Iris pigment epithelial cell (primary cell): ENCODE measurements around the gene EMCN.
"Not testable (repeated sequence)": the region's sequence is repeated elsewhere in the genome, so short reads cannot be mapped to it uniquely, and the experiment has no call there.

Source experiments
- DNase-seq: peaks from one replicate; pipeline ENCODE4 v3.0.0-alpha.2; 2011; ENCODE audit warnings: low read depth

The EMCN gene

DNA sequence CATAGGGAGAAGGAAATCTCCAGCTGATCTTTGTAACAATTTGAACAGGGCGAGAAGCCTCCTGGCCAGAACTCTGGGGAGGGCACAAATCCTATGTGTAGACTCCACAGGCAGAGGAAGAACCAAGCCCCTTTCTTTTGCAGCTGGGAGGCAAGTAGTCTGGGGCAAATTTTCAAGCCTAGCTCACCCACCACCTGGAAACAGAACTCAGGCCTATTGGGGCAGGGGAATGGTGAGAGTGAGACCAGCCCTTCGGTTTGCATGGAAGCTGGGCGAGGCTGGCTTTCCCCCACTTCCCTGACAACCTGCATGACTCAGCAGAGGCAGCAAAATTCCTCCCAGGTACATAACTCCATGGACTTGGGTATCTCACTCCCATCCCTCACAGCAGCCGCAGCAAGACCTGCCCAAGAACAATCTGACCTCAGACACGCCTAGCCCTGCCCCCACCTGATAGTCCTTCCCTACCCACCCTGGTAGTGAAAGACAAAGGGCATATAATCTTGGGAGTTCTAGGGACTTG lies 138.2 kb downstream of the EMCN start:
- DNase-seq = no peak

DNA sequence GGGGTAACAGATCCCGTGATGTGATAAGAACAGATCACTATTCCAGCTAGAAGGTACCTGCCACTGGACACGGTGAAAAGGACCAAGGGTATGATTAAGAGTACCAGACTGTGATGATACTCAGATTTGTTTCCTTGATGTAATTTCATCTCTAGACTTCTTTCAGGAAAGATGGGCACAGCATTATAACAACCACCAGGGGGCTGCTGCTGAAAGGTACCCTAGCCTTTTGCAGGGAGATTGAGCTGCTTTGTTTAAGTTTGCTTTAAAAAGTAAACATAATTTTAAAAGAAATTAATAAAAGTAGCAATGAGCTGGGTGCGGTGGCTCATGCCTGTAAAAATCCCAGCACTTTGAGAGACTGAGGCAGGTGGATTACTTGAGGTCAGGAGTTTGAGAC lies 145.4 kb downstream of the EMCN start:
- no peak for DNase-seq

DNA sequence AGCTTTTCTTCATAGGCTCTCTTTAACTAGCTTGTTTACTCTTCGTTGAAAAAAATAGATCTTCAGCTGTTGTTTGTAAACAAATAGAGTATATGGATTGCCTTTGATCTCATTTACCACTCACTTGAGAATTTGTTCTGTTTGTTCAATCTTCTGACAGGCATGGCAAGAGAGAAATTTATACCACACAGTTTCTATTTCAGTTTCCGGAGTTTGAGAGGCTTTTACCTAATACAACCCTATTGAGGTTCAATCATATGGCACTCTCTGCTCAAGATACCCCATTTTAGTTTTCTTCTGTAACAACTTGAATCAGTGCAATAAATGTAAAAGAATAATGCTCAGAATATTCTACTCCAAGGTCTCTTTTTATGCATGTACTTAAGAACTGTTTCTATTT lies 148.0 kb downstream of the EMCN start:
- DNase-seq = no peak

DNA sequence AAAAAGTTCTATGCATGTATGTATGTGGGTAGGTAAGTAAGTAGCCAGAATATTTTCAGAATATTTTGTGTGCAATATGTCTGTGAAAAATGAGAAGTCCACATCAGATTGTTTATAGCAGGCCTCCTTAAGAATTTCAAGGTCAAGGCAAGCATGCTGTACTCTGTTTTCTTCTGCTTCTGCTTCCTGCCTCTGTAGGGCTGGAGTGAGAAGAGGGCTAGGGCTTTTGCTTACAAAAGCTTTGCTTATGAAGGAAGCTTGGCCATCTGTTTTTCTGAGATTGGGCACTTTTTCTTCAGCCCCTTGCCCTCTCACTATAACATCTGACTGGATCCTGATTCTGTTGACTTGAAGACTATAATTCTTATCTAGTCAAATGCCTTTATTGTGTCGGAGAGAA lies 150.4 kb downstream of the EMCN start:
- peak; percentile 83 for DNase-seq

- peak; percentile 78 for DNase-seq
Measured at GRCh38 chr4:100366213-100366612, 151.6 kb downstream of the EMCN start.

DNA sequence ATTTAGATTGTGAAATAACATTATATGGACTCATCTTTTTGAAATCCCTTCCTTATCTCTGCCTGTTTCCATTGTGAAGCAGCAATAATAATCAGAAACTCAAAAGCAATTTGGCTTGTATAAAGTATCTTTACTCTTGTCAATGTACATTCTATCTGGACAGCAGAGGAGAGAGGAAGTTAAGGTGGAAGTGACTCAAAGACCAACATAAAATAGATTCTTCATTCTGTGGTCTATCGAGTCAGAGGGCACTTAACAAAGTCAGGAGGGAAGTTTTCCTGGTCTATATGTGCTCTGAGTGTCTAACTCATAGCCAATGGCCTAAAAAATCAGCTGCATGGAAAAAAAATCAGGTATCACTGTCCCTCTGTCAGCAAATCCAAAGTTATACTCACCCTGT lies 155.5 kb downstream of the EMCN start:
- peak; percentile 63 for DNase-seq

- DNase-seq = no peak
Measured at GRCh38 chr4:100361336-100361735, 156.5 kb downstream of the EMCN start.

DNA sequence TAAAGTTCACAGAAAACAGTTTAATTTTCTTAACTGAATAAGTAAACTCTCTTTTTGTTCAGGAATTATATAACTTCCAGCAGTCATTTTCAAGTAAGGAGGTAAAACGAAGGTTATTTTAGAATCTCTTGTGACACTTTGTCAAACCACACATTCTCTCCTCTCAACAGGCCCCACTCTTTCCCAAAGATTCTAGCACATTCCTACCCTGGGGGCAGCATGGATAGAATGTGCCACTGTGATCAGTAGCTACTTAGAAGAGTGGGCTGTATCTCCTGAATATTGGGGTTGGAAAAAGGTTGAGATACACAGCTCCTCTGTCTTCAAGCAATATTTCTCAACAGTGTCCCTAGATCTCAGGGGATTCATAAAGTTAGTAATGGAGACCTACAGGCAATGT lies 157.6 kb downstream of the EMCN start:
- DNase-seq = no peak

DNA sequence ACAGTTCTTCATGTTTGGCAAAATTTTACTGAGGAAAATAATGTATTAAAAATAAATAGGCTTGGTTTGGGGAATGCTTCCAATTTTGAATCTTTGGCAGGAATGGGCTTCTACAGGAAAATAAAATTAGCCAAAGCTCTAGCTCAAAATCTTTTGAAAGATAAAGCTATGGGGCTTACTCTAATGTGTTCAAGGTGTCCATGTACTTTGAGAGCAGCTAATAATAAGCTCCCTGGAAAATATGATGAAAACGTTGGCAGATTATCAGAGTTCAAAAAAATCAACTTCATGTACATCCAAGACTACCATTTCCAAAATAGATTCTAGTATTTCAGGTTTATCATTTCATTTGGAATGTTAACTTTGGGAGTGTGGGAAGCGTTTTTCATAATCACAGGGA lies 158.4 kb downstream of the EMCN start:
- no peak for DNase-seq

DNA sequence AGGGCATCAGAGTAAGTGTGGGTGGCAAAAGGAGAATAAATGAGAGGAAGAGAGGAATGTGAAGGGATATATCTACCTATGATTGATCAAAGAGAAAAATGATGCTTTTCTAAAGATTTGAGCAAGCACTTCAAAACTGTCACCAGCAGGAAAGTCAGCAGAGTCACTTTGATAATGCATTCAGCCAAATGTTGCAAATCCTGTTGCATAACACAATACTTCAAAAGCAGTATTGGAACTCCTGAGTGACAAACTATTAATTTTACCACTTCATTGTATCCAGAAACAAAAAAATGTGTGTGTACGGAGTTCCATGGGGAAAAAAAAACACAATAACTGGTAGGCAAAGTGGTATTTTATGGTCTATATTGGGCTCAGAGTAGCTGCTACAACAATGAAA lies 160.3 kb downstream of the EMCN start:
- no peak for DNase-seq

GRCh38 chr4:100356172-100356571 lies 161.7 kb downstream of the EMCN start:
- DNase-seq = peak; percentile 47

- not testable (repeated sequence) for DNase-seq
Measured at GRCh38 chr4:100352352-100352751, 165.5 kb downstream of the EMCN start.

GRCh38 chr4:100348473-100348872 lies 169.3 kb downstream of the EMCN start:
- DNase-seq = peak; percentile 92

- DNase-seq = no peak
Measured at GRCh38 chr4:100347241-100347640, 170.6 kb downstream of the EMCN start.

GRCh38 chr4:100345585-100345984 lies 172.2 kb downstream of the EMCN start:
- no peak for DNase-seq
